Measurements from ENCODE around the gene AGTPBP1.
"Not testable (repeated sequence)": the region's sequence is repeated elsewhere in the genome, so short reads cannot be mapped to it uniquely, and the experiment has no call there.

The AGTPBP1 gene

GRCh38 chr9:85730916-85731630 is 10.7 kb downstream of the AGTPBP1 start:
- TF ChIP-seq, protein P1, sequence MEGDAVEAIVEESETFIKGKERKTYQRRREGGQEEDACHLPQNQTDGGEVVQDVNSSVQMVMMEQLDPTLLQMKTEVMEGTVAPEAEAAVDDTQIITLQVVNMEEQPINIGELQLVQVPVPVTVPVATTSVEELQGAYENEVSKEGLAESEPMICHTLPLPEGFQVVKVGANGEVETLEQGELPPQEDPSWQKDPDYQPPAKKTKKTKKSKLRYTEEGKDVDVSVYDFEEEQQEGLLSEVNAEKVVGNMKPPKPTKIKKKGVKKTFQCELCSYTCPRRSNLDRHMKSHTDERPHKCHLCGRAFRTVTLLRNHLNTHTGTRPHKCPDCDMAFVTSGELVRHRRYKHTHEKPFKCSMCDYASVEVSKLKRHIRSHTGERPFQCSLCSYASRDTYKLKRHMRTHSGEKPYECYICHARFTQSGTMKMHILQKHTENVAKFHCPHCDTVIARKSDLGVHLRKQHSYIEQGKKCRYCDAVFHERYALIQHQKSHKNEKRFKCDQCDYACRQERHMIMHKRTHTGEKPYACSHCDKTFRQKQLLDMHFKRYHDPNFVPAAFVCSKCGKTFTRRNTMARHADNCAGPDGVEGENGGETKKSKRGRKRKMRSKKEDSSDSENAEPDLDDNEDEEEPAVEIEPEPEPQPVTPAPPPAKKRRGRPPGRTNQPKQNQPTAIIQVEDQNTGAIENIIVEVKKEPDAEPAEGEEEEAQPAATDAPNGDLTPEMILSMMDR (IDR thresholded peaks at IDR 0.05; ENCODE audit: low read depth, low read length, missing control alignments): no peak
- no peak overlapping the region for H3K4me3 ChIP-seq (replicated peaks; ENCODE audit: low read depth, low read length)
- no peak for DNase-seq (ENCODE audit: extremely low read depth, low read depth)

- TF ChIP-seq, protein P1 (IDR thresholded peaks at IDR 0.05; ENCODE audit: low read depth, low read length, missing control alignments): no peak
- no peak for DNase-seq (ENCODE audit: extremely low read depth, low read depth)
- H3K4me3 ChIP-seq (replicated peaks; ENCODE audit: low read depth, low read length): no peak overlapping the region
Measured at GRCh38 chr9:85729882-85730281, 11.9 kb downstream of the AGTPBP1 start.

- no peak for DNase-seq (ENCODE audit: extremely low read depth, low read depth)
- H3K4me3 ChIP-seq (replicated peaks; ENCODE audit: low read depth, low read length): no peak overlapping the region
- TF ChIP-seq, protein P1 (IDR thresholded peaks at IDR 0.05; ENCODE audit: low read depth, low read length, missing control alignments): no peak
Measured at GRCh38 chr9:85727500-85727899, 14.3 kb downstream of the AGTPBP1 start.

DNA sequence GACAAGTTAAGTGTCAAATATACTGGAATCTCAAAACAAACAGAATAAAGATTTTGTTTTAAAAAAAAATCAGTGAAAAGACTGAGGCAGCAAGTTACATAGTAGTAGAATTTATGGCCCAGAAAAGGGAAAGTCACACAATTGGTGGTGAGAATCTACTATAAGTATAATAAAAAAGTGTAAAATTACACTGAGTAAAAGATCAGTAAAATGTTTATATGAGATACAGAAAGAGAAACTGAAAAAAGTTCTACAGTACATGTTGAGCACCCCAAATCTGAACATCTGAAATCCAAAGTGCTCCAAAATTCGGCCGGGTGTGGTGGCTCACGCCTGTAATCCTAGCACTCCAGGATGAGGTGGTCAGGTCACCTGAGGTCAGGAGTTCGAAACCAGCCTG is 15.0 kb downstream of the AGTPBP1 start:
- DNase-seq (ENCODE audit: extremely low read depth, low read depth): no peak
- TF ChIP-seq, protein P1 (IDR thresholded peaks at IDR 0.05; ENCODE audit: low read depth, low read length, missing control alignments): no peak
- H3K4me3 ChIP-seq (replicated peaks; ENCODE audit: low read depth, low read length): no peak overlapping the region

DNA sequence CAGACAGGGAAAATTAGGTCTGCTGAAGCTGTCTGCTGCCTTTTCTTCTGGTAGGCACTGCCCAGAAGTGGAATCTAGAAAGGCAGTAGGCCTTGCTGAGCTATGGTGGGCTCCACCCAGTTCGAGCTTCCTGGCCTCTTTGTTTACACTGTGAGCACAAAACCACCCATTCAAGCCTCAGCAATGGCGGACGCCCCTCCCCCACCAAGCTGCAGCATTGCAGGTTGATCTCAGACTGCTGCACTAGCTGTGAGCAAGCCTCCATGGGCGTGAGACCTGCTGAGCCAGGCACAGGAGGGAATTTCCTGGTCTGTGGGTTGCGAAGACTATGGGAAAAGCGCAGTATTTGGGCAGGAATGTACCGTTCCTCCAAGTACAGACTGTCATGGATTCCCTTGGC is 18.5 kb downstream of the AGTPBP1 start:
- no peak for DNase-seq (ENCODE audit: extremely low read depth, low read depth)
- TF ChIP-seq, protein P1 (IDR thresholded peaks at IDR 0.05; ENCODE audit: low read depth, low read length, missing control alignments): no peak

GRCh38 chr9:85719411-85719810 is 22.3 kb downstream of the AGTPBP1 start:
- H3K4me3 ChIP-seq (replicated peaks; ENCODE audit: low read depth, low read length); DNase-seq (ENCODE audit: extremely low read depth, low read depth): not testable (repeated sequence)

More for the DNA sequence above, 18.5 kb downstream of the AGTPBP1 start:
- H3K4me3 ChIP-seq (replicated peaks; ENCODE audit: low read depth, low read length): no peak overlapping the region

DNA sequence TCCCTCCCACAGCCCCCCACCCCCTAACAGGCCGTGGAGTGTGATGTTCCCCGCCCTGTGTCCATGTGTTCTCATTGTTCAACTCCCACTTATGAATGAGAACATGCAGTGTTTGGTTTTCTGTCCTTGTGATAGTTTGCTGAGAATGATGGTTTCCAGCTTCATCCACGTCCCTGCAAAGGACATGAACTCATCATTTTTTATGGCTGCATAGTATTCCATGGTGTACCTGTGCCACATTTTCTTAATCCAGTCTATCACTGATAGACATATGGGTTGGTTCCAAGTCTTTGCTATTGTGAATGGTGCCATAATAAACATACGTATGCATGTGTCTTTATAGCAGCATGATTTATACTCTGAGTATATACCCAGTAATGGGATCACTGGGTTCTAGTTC is 23.9 kb downstream of the AGTPBP1 start:
- H3K4me3 ChIP-seq (replicated peaks; ENCODE audit: low read depth, low read length): not testable (repeated sequence)

GRCh38 chr9:85717220-85717619 is 24.5 kb downstream of the AGTPBP1 start:
- no peak for DNase-seq (ENCODE audit: extremely low read depth, low read depth)
- H3K4me3 ChIP-seq (replicated peaks; ENCODE audit: low read depth, low read length): no peak overlapping the region
- TF ChIP-seq, protein P1 (IDR thresholded peaks at IDR 0.05; ENCODE audit: low read depth, low read length, missing control alignments): no peak

More for the DNA sequence above, 23.9 kb downstream of the AGTPBP1 start:
- not testable (repeated sequence) for DNase-seq (ENCODE audit: extremely low read depth, low read depth)

Data from HFF-Myc (cell line).